ENCODE data around the gene TSPEAR.

- TF ChIP-seq CTCF (IDR thresholded peaks at IDR 0.05; ENCODE audit: low read depth, low read length, poor library complexity, severe bottlenecking) (no peak), EZH2phosphoT487 (IDR thresholded peaks at IDR 0.05; ENCODE audit: borderline replicate concordance, low read length) (no peak)
Observed at GRCh38 chr21:44520326-44521300, 190.8 kb downstream of the TSPEAR start.

All from DOHH2 (cell line).